AG08395 (cell line): ENCODE results near the gene RIC8B.

Experiments used
- DNase-seq: peaks from one replicate; pipeline ENCODE4 v3.0.0; 2012; ENCODE audit warnings: mixed read lengths, low spot score

The RIC8B gene

GRCh38 chr12:106801830-106802533 is 27.5 kb downstream of the RIC8B start:
- no peak for DNase-seq

GRCh38 chr12:106804668-106805067 is 30.2 kb downstream of the RIC8B start:
- no peak for DNase-seq

GRCh38 chr12:106814714-106815113 is 40.2 kb downstream of the RIC8B start:
- no peak for DNase-seq

GRCh38 chr12:106815741-106816140 is 41.3 kb downstream of the RIC8B start:
- no peak for DNase-seq

GRCh38 chr12:106816231-106816630 is 41.7 kb downstream of the RIC8B start:
- no peak for DNase-seq

GRCh38 chr12:106819991-106820390 is 45.5 kb downstream of the RIC8B start:
- no peak for DNase-seq

- DNase-seq = no peak
Measured at GRCh38 chr12:106831699-106832098, 57.2 kb downstream of the RIC8B start.

- DNase-seq = no peak
Measured at GRCh38 chr12:106837782-106838181, 63.3 kb downstream of the RIC8B start.

GRCh38 chr12:106839333-106839732 is 64.9 kb downstream of the RIC8B start:
- no peak for DNase-seq

GRCh38 chr12:106840243-106840642 is 65.8 kb downstream of the RIC8B start:
- DNase-seq = peak; percentile 23

- DNase-seq = peak; percentile 63
Measured at GRCh38 chr12:106841510-106842302, 67.2 kb downstream of the RIC8B start.

GRCh38 chr12:106845902-106846301 is 71.4 kb downstream of the RIC8B start:
- no peak for DNase-seq

GRCh38 chr12:106847861-106848260 is 73.4 kb downstream of the RIC8B start:
- DNase-seq = no peak

- no peak for DNase-seq
Measured at GRCh38 chr12:106851306-106851705, 76.8 kb downstream of the RIC8B start.

- DNase-seq = no peak
Measured at GRCh38 chr12:106854723-106855122, 80.2 kb downstream of the RIC8B start.

GRCh38 chr12:106855221-106855758 is 80.8 kb downstream of the RIC8B start:
- DNase-seq = no peak

- DNase-seq = peak; percentile 49
Measured at GRCh38 chr12:106861984-106862916, 87.8 kb downstream of the RIC8B start.

GRCh38 chr12:106863189-106863588 is 88.7 kb downstream of the RIC8B start:
- DNase-seq = no peak

- DNase-seq = no peak
Measured at GRCh38 chr12:106865683-106866082, 91.2 kb downstream of the RIC8B start.

- DNase-seq = no peak
Measured at GRCh38 chr12:106866426-106867080, 92.1 kb downstream of the RIC8B start.

- no peak for DNase-seq
Measured at GRCh38 chr12:106867651-106868050, 93.2 kb downstream of the RIC8B start.
